GM19397 (cell line): ENCODE data around the gene FMN1.

Experiments used
- ATAC-seq: cut with Tn5 transposase; IDR thresholded peaks from one replicate; pipeline ENCODE4 v1.9.1; 2021; ENCODE audit warnings: mild to moderate bottlenecking, moderate library complexity; ENCODE audit not compliant: unreplicated experiment

FMN1 gene

GRCh38 chr15:33155691-33156420 is 38.7 kb downstream of the FMN1 start:
- ATAC-seq = no peak

- no peak for ATAC-seq
These were observed 40.0 kb downstream of the FMN1 start for GRCh38 chr15:33154351-33155166.

DNA sequence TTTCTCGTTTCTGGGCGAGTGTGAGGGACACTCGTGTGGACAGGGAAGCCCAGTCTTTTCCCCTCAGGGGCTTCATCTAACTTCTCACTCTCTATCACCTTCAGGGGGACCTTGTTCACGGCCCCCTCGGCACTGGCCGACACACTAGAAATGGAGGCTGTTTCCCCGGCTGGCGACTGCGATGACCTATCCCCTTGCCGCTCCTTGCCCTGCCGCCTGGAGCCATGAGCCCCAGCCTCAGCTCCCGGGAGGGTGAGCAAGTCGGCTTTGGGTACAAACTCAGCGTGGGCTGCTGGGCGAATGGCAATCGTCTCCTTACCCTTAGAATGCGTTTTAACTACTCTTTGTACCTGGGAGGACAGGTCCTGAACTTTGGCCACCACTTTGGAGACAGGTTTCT is 41.0 kb downstream of the FMN1 start:
- no peak for ATAC-seq

DNA sequence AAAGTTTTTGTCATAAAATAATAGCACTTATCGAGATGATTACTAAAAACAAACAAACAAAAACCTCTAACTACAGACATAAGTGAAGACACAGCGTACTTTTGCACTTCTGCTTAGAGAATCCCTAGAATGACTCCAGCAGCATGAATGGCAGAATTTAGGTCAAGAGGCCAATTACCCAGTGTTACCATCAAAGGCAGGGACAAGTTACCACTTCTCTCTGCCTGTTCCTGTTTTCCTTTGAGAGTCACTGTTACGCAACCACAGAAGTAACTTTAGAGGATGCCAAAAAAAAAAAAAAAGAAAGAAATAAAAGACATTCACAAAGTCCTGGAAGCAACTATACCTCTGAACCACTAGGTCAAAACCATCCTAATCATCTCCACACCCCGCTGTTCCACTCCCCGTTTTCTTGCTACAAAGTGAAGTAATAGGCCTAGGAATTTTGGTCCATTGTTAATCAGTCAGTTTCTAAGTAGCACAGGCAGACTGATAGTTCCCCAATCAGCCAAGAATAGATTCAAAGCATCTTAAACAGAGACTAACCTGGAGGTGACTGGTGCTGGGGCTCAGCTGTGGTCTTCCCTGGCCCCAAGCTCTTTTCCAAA is 41.9 kb downstream of the FMN1 start:
- ATAC-seq = no peak

GRCh38 chr15:33150971-33151370 is 43.5 kb downstream of the FMN1 start:
- no peak for ATAC-seq

DNA sequence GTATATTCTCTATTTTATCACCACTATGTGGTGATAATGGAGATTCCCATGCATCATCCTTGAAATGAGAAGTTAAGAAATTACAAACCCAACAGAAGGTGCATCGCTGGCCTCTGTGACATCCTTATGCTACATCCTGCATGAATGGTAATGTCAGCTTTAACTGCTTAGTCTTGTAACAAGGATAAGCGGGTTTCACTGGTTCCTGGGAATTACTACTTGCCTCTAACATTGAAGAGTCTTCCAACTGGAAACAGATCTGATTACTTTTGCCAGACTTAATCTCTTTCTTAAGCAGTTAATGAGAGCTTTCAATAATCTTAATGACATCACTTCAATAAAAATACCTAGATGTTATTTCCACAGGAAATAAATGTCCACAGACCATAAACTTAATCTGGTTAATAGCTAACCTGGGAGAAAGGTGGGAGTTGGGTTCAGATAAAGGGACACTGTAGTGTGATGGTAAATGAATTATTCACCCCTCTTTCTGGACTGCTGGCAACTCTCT is 44.0 kb downstream of the FMN1 start:
- no peak for ATAC-seq

- ATAC-seq = no peak
These were observed 44.6 kb downstream of the FMN1 start for GRCh38 chr15:33149919-33150318.

DNA sequence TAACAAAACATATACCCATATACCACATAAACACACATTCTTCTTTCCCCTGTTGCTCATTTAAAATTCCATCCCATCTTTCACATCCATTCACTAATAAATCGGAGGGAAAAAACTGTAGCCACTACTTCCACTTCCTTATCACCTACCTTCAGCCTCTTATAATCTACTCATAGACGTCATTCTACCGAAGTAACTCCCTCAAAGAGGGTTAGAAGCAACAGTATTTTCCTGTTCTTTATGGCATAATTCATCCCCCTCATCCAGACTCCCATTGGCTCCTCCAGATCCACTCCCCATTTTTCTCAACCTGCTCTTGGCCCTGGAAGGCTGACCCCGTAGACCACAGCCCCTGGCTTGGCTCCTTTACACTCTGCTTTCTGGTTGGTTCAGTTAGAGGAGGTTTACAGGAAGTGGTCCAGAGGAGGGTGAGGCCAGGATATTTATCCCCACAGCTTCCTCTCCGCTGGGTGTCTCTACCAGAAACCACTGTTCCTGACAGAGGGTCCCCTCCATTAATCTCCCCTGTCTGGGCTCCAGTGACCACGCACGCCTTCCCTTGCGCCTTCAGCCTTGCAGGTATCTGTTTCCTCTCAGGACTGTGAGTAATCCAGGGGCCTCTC is 46.3 kb downstream of the FMN1 start:
- no peak for ATAC-seq

GRCh38 chr15:33146051-33146450 is 48.5 kb downstream of the FMN1 start:
- no peak for ATAC-seq

DNA sequence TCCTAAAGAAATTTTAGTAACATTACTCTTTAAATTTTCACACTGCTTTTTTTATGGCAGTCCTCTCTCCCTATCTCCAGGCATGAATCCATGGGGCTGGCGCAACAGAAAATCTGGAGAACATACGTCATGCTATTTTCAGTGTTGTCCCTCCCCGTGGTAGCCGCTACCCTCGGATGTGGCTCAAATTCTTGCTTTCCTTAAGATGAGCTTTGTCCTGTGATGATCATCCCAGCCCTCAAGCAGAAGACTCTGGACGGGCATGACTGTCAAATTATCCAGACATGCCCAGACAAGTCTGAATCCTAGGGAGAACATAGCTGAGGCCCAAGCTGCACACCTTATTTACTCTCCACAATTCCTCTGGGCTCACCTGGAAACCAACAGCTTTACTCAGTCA is 49.1 kb downstream of the FMN1 start:
- ATAC-seq = no peak

GRCh38 chr15:33142708-33143107 is 51.8 kb downstream of the FMN1 start:
- peak; percentile 80 for ATAC-seq

DNA sequence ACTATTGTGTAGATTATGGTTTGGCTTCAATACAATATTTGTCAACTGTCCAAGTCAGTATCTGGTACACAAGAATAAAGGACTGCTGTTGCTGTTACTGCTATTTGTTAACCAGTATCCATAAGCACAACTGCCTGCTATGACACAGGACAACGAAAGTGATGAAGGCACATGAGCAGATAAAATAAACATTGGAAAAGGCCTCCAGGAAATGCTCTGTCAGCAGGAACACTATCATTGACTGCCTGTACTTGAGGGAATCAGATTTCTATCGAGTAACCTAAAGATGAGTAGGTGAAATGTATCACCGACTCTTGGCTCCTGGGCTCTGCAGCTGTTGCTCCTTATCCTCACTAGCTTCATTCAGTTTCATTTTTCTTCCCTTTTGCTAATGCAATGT is 56.5 kb downstream of the FMN1 start:
- ATAC-seq = no peak

- ATAC-seq = no peak
These were observed 57.4 kb downstream of the FMN1 start for GRCh38 chr15:33137101-33137500.

DNA sequence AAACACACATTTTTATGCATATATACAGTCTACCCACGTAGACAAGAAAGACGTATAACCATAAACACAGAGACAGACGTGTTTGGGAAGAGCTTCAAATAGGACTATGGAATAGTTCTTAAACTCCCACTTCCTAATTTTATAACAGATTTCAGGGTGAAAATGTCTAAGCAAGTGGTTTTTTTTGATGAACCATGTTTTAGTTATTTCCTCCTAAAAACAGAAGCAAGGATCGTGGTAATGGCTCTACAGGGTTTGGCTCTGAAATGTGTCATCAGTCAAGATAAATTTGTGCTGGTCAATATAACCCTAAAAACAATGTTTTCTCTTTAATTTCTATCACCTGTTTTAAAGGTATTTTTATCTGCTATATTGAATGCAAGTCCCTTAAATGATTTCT is 58.2 kb downstream of the FMN1 start:
- no peak for ATAC-seq

- no peak for ATAC-seq
These were observed 59.1 kb downstream of the FMN1 start for GRCh38 chr15:33135355-33135781.

GRCh38 chr15:33132722-33133345 is 61.7 kb downstream of the FMN1 start:
- ATAC-seq = no peak

DNA sequence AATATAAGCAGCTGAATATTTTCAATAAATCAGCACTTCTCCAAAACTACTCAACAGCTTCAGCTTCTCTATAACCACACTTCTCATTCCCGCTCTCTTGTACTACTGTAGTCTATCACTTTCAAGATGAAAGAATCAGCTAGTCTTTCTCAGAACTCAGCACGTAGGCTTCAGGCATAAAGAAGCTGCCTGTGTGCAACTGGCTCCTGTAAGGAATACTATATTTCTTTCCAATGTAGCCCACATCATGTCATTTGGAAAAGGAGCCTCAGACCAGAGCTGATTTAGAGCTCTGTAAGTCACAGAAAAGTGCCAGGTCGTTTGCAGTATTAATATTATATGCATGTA is 62.3 kb downstream of the FMN1 start:
- no peak for ATAC-seq

DNA sequence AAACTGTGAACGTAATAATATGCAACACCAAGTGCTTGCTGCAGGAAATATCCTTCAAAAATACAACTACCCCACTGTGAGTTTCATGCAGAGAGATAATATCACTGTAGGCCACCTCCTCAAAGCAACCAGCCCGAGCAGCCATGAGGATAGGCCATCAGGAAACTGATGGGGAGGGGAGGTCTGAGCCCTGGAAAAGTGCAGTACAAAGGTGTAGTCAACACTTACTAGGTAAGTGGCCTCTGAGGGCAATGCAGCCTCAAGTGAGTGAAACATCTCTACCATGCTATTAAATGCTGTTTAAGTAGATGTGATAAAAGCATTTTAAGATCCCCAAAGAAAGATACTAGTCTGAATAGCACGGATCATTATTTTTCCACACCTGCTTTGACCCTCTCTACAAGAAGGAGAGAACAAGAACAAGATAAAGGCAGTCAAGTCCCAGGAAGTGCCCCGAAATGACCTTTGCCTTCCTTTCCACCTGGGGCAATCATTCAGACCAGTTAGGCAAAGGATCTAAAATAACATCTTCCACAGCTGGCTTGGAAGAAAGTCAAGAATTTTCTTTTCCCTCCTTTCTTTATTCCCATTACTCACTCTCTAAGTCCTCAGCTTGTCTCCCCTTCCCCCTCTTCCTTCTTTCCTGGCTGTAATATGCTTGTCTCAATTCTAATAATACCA is 62.8 kb downstream of the FMN1 start:
- ATAC-seq = no peak

GRCh38 chr15:33126559-33127290 is 67.8 kb downstream of the FMN1 start:
- no peak for ATAC-seq
